ENCODE results near the gene SRGAP2B. TPM values are rescaled to one million over a fixed set of nuclear protein-coding genes. Genes with fewer than 3 reads are reported as not detected.
"Not testable (repeated sequence)": the region's sequence is repeated elsewhere in the genome, so short reads cannot be mapped to it uniquely, and the experiment has no call there.

SRGAP2B gene
- total RNA-seq, 1 experiment from 2014 or later: 24.2 TPM

GRCh38 chr1:145114560-145115057 is 19.5 kb upstream of the SRGAP2B start:
- H3K4me1 ChIP-seq (replicated peaks); H3K27me3 ChIP-seq (replicated peaks); H3K4me3 ChIP-seq; H3K9me3 ChIP-seq (replicated peaks); H3K36me3 ChIP-seq; DNase-seq (ENCODE audit: low read depth in 1 of 2, low spot score in 2 of 2); H3K27ac ChIP-seq: not testable (repeated sequence)

- H3K27ac ChIP-seq; H3K4me1 ChIP-seq (replicated peaks); H3K27me3 ChIP-seq (replicated peaks); H3K4me3 ChIP-seq; DNase-seq (ENCODE audit: low read depth in 1 of 2, low spot score in 2 of 2); H3K9me3 ChIP-seq (replicated peaks); H3K36me3 ChIP-seq: not testable (repeated sequence)
Measured at GRCh38 chr1:145112703-145113102, 17.6 kb upstream of the SRGAP2B start.

- not testable (repeated sequence) for DNase-seq (ENCODE audit: low read depth in 1 of 2, low spot score in 2 of 2); H3K4me3 ChIP-seq; H3K27ac ChIP-seq; H3K36me3 ChIP-seq; H3K4me1 ChIP-seq (replicated peaks); H3K27me3 ChIP-seq (replicated peaks); H3K9me3 ChIP-seq (replicated peaks)
Measured at GRCh38 chr1:145111674-145112073, 16.5 kb upstream of the SRGAP2B start.

GRCh38 chr1:145103294-145103693 is 8.2 kb upstream of the SRGAP2B start:
- not testable (repeated sequence) for H3K27me3 ChIP-seq (replicated peaks); DNase-seq (ENCODE audit: low read depth in 1 of 2, low spot score in 2 of 2); H3K27ac ChIP-seq; H3K4me3 ChIP-seq; H3K4me1 ChIP-seq (replicated peaks); H3K9me3 ChIP-seq (replicated peaks); H3K36me3 ChIP-seq

- not testable (repeated sequence) for H3K27me3 ChIP-seq (replicated peaks); H3K27ac ChIP-seq; H3K9me3 ChIP-seq (replicated peaks); H3K4me3 ChIP-seq; DNase-seq (ENCODE audit: low read depth in 1 of 2, low spot score in 2 of 2); H3K4me1 ChIP-seq (replicated peaks); H3K36me3 ChIP-seq
Measured at GRCh38 chr1:145101725-145102124, 6.6 kb upstream of the SRGAP2B start.

GRCh38 chr1:145094655-145095211 is 395 bp downstream of the SRGAP2B start:
- not testable (repeated sequence) for H3K27me3 ChIP-seq (replicated peaks); H3K4me3 ChIP-seq; H3K9me3 ChIP-seq (replicated peaks); H3K36me3 ChIP-seq; H3K4me1 ChIP-seq (replicated peaks); H3K27ac ChIP-seq
- peak in 1 of 2 experiments; percentile 46 for DNase-seq (ENCODE audit: low read depth in 1 of 2, low spot score in 2 of 2)

- peak; percentile 40 to 84 for DNase-seq (ENCODE audit: low read depth in 1 of 2, low spot score in 2 of 2)
- peak overlapping the region; percentile 31 for H3K4me3 ChIP-seq
- not testable (repeated sequence) for H3K9me3 ChIP-seq (replicated peaks); H3K27ac ChIP-seq; H3K27me3 ChIP-seq (replicated peaks); H3K36me3 ChIP-seq; H3K4me1 ChIP-seq (replicated peaks)
Measured at GRCh38 chr1:145093517-145094149, 1.5 kb downstream of the SRGAP2B start.

- not testable (repeated sequence) for H3K4me3 ChIP-seq; H3K36me3 ChIP-seq; H3K27me3 ChIP-seq (replicated peaks); H3K9me3 ChIP-seq (replicated peaks); DNase-seq (ENCODE audit: low read depth in 1 of 2, low spot score in 2 of 2); H3K27ac ChIP-seq; H3K4me1 ChIP-seq (replicated peaks)
Measured at GRCh38 chr1:145082483-145083255, 12.5 kb downstream of the SRGAP2B start.

- not testable (repeated sequence) for H3K4me3 ChIP-seq; H3K36me3 ChIP-seq; H3K27me3 ChIP-seq (replicated peaks); H3K27ac ChIP-seq; H3K9me3 ChIP-seq (replicated peaks); H3K4me1 ChIP-seq (replicated peaks); DNase-seq (ENCODE audit: low read depth in 1 of 2, low spot score in 2 of 2)
Measured at GRCh38 chr1:145080193-145080592, 14.9 kb downstream of the SRGAP2B start.

- not testable (repeated sequence) for H3K4me1 ChIP-seq (replicated peaks); H3K9me3 ChIP-seq (replicated peaks); H3K27ac ChIP-seq; DNase-seq (ENCODE audit: low read depth in 1 of 2, low spot score in 2 of 2); H3K27me3 ChIP-seq (replicated peaks); H3K36me3 ChIP-seq; H3K4me3 ChIP-seq
Measured at GRCh38 chr1:145079737-145080136, 15.4 kb downstream of the SRGAP2B start.

- not testable (repeated sequence) for H3K4me1 ChIP-seq (replicated peaks); H3K4me3 ChIP-seq; DNase-seq (ENCODE audit: low read depth in 1 of 2, low spot score in 2 of 2); H3K36me3 ChIP-seq; H3K27me3 ChIP-seq (replicated peaks); H3K27ac ChIP-seq; H3K9me3 ChIP-seq (replicated peaks)
Measured at GRCh38 chr1:145078787-145079370, 16.2 kb downstream of the SRGAP2B start.

- H3K36me3 ChIP-seq; H3K27me3 ChIP-seq (replicated peaks); H3K4me3 ChIP-seq; DNase-seq (ENCODE audit: low read depth in 1 of 2, low spot score in 2 of 2); H3K4me1 ChIP-seq (replicated peaks); H3K9me3 ChIP-seq (replicated peaks); H3K27ac ChIP-seq: not testable (repeated sequence)
Measured at GRCh38 chr1:145077872-145078786, 17.0 kb downstream of the SRGAP2B start.

GRCh38 chr1:145076877-145077276 is 18.3 kb downstream of the SRGAP2B start:
- H3K9me3 ChIP-seq (replicated peaks); H3K27me3 ChIP-seq (replicated peaks); H3K36me3 ChIP-seq; DNase-seq (ENCODE audit: low read depth in 1 of 2, low spot score in 2 of 2); H3K4me1 ChIP-seq (replicated peaks); H3K27ac ChIP-seq; H3K4me3 ChIP-seq: not testable (repeated sequence)

All from SJSA1 (cell line).